Liver (tissue), 9 donors: Measurements from ENCODE around the gene NAV2. TPM values are rescaled to one million over a fixed set of nuclear protein-coding genes. Genes with fewer than 3 reads are reported as not detected.

Experiments
- DNase-seq: peaks from one replicate; pipeline ENCODE4 v3.0.0-alpha.2; 2017; ENCODE audit warnings: low spot score
- H3K27ac ChIP-seq, 2 donors: one replicate each; pipeline ENCODE4 v1.7.0; 2013; ENCODE audit warnings: inconsistent platforms in 2 of 2, low read length in 2 of 2, control low read depth in 1 of 2, low read depth in 1 of 2, mild to moderate bottlenecking in 1 of 2
- H3K27me3 ChIP-seq, 4 donors: one replicate each; pipeline versions ENCODE4 v1.6.1 to v1.7.0; 2013; ENCODE audit warnings: low read length in 3 of 4, inconsistent platforms in 1 of 4, mild to moderate bottlenecking in 1 of 4, moderate library complexity in 1 of 4; ENCODE audit not compliant: control insufficient read depth in 4 of 4, insufficient read depth in 4 of 4
- H3K36me3 ChIP-seq, 4 donors: one replicate each; pipeline versions ENCODE4 v1.6.1 to v1.7.0; 2013; ENCODE audit warnings: low read length in 3 of 4, mild to moderate bottlenecking in 3 of 4, low read depth in 1 of 4, moderate library complexity in 1 of 4; ENCODE audit not compliant: control insufficient read depth in 4 of 4, insufficient read depth in 3 of 4
- H3K4me1 ChIP-seq, 4 donors: one replicate each; pipeline versions ENCODE4 v1.6.1 to v1.7.0; 2013; ENCODE audit warnings: low read length in 3 of 4, mild to moderate bottlenecking in 3 of 4, moderate library complexity in 1 of 4; ENCODE audit not compliant: control insufficient read depth in 4 of 4, insufficient read depth in 4 of 4
- H3K4me3 ChIP-seq, 3 donors: one replicate each; pipeline versions ENCODE4 v1.6.1 to v1.7.0; 2013; ENCODE audit warnings: low read length in 3 of 3, control low read depth in 1 of 3, low read depth in 1 of 3, mild to moderate bottlenecking in 1 of 3
- H3K9ac ChIP-seq, 2 donors: one replicate each; pipeline ENCODE4 v1.7.0; 2013; ENCODE audit warnings: low read length in 2 of 2, mild to moderate bottlenecking in 2 of 2, moderate library complexity in 2 of 2, control low read depth in 1 of 2, low read depth in 1 of 2
- H3K9me3 ChIP-seq, 4 donors: one replicate each; pipeline versions ENCODE4 v1.6.1 to v1.7.0; 2013; ENCODE audit warnings: low read length in 3 of 4; ENCODE audit not compliant: control insufficient read depth in 4 of 4
- CTCF ChIP-seq: fragments of 150-350 bp; IDR thresholded peaks from 2 replicates; pipeline ENCODE4 v1.5.1; 2017; ENCODE audit warnings: improper control_type of control experiment, low read depth, low read length; ENCODE audit not compliant: missing input control
- FOXA1 ChIP-seq: IDR thresholded peaks from 2 replicates; pipeline ENCODE4 v1.6.1; 2016; ENCODE audit warnings: antibody characterized with exemption
- FOXA2 ChIP-seq: IDR thresholded peaks from 2 replicates; pipeline ENCODE4 v1.6.1; 2016; ENCODE audit warnings: antibody characterized with exemption
- HNF4G ChIP-seq: IDR thresholded peaks from 2 replicates; pipeline ENCODE4 v1.6.1; 2016; ENCODE audit warnings: antibody characterized with exemption
- JUND ChIP-seq, 2 donors: IDR thresholded peaks; 2 replicates each; pipeline ENCODE4 v1.6.1; 2016; ENCODE audit warnings: antibody characterized with exemption in 2 of 2
- NR2F2 ChIP-seq: IDR thresholded peaks from 2 replicates; pipeline ENCODE4 v1.6.1; 2016; ENCODE audit warnings: antibody characterized with exemption
- RAD21 ChIP-seq, 2 donors: IDR thresholded peaks; 2 replicates each; pipeline ENCODE4 v1.6.1; 2016; ENCODE audit warnings: antibody characterized with exemption in 2 of 2, mild to moderate bottlenecking in 2 of 2
- SP1 ChIP-seq: IDR thresholded peaks from 2 replicates; pipeline ENCODE4 v1.6.1; 2018; ENCODE audit warnings: antibody characterized with exemption, mild to moderate bottlenecking
- TAF1 ChIP-seq: conservative IDR thresholded peaks from 2 replicates; pipeline ENCODE4 v1.6.1; 2016; ENCODE audit warnings: antibody characterized with exemption, mild to moderate bottlenecking
- YY1 ChIP-seq: IDR thresholded peaks from 2 replicates; pipeline ENCODE4 v1.6.1; 2016; ENCODE audit warnings: antibody characterized with exemption, mild to moderate bottlenecking
- WGBS: extraction: QIAGEN DNeasy Blood & Tissue Kit; methylation state at CpG from one replicate; pipeline ENCODE4 v1.1.7; 2013; 5-methylcytosine and 5-hydroxymethylcytosine counted together
- polyA plus RNA-seq, 2 donors: library from polyadenylated mRNA; stranded (reverse) in 1 of 2; unstranded in 1 of 2; fragments of 200-250 nt in 1 of 2; fragments of >200 nt in 1 of 2; fragmentation: Nextera tagmentation in 1 of 2; extraction: Ambion mirVana in 1 of 2; gene quantifications; one replicate each; pipeline versions ENCODE4 v1.2.1 to v1.2.3, GENCODE V29; 2013 to 2015
- total RNA-seq, 2 donors: library from RNA; depleted of rRNA; stranded (reverse); fragments of >200 nt; gene quantifications; one replicate each; pipeline ENCODE4 v1.2.3, GENCODE V29; 2014
- TF ChIP-seq, protein P1 (sequence below): IDR thresholded peaks from 2 replicates; pipeline ENCODE4 v1.6.1; 2016; ENCODE audit warnings: antibody characterized with exemption, mild to moderate bottlenecking
- TF ChIP-seq, protein P2 (sequence below): IDR thresholded peaks from 2 replicates; pipeline ENCODE4 v1.6.1; 2016; ENCODE audit warnings: antibody characterized with exemption
- TF ChIP-seq, protein P3 (sequence below): IDR thresholded peaks from 2 replicates; pipeline ENCODE4 v1.6.1; 2016; ENCODE audit warnings: antibody characterized with exemption
- donor health status: healthy.
- donor health status: healthy.
- donor health status: healthy.
- donor health status: healthy.
- donor health status: healthy.

NAV2 gene
- total and polyA plus RNA-seq, 4 donors: 6.3 to 20.5 (median 11.6) TPM

- H3K27ac ChIP-seq: no peak overlapping the region
- H3K4me3 ChIP-seq: no peak overlapping the region
- WGBS: 90% methylated on average over 16 of the region's 16 CpGs
- no peaks in the 10 kb centered on the region for H3K27me3 ChIP-seq
- H3K9me3 ChIP-seq: no peaks in the 10 kb centered on the region
- TF ChIP-seq FOXA1 (no peak), JUND (IDR thresholded peaks at IDR 0.05) (no peak), FOXA2 (no peak), SP1 (no peak), TAF1 (no peak), YY1 (no peak), HNF4G (no peak)
- H3K36me3 ChIP-seq: peaks cover 2 to 16% (median 10%) of the 10 kb centered on the region in 4 donors
- H3K4me1 ChIP-seq: no peaks in the 10 kb centered on the region
- no peak overlapping the region for H3K9ac ChIP-seq
- DNase-seq: no peak
Observed at GRCh38 chr11:19879307-19880087, 166.9 kb downstream of the NAV2 start.

- no peak for DNase-seq
- Histone ChIP-seq H3K9ac (no peak overlapping the region), H3K36me3 (peaks cover 2 to 16% (median 10%) of the 10 kb centered on the region in 4 donors), H3K4me1 (no peaks in the 10 kb centered on the region), H3K27ac (no peak overlapping the region), H3K27me3 (no peaks in the 10 kb centered on the region), H3K4me3 (no peak overlapping the region), H3K9me3 (no peaks in the 10 kb centered on the region)
- TF ChIP-seq JUND (IDR thresholded peaks at IDR 0.05) (no peak), SP1 (no peak), FOXA1 (no peak), HNF4G (no peak), FOXA2 (no peak)
- TF ChIP-seq, protein P1, sequence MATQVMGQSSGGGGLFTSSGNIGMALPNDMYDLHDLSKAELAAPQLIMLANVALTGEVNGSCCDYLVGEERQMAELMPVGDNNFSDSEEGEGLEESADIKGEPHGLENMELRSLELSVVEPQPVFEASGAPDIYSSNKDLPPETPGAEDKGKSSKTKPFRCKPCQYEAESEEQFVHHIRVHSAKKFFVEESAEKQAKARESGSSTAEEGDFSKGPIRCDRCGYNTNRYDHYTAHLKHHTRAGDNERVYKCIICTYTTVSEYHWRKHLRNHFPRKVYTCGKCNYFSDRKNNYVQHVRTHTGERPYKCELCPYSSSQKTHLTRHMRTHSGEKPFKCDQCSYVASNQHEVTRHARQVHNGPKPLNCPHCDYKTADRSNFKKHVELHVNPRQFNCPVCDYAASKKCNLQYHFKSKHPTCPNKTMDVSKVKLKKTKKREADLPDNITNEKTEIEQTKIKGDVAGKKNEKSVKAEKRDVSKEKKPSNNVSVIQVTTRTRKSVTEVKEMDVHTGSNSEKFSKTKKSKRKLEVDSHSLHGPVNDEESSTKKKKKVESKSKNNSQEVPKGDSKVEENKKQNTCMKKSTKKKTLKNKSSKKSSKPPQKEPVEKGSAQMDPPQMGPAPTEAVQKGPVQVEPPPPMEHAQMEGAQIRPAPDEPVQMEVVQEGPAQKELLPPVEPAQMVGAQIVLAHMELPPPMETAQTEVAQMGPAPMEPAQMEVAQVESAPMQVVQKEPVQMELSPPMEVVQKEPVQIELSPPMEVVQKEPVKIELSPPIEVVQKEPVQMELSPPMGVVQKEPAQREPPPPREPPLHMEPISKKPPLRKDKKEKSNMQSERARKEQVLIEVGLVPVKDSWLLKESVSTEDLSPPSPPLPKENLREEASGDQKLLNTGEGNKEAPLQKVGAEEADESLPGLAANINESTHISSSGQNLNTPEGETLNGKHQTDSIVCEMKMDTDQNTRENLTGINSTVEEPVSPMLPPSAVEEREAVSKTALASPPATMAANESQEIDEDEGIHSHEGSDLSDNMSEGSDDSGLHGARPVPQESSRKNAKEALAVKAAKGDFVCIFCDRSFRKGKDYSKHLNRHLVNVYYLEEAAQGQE: no peak
- TF ChIP-seq, protein P2, sequence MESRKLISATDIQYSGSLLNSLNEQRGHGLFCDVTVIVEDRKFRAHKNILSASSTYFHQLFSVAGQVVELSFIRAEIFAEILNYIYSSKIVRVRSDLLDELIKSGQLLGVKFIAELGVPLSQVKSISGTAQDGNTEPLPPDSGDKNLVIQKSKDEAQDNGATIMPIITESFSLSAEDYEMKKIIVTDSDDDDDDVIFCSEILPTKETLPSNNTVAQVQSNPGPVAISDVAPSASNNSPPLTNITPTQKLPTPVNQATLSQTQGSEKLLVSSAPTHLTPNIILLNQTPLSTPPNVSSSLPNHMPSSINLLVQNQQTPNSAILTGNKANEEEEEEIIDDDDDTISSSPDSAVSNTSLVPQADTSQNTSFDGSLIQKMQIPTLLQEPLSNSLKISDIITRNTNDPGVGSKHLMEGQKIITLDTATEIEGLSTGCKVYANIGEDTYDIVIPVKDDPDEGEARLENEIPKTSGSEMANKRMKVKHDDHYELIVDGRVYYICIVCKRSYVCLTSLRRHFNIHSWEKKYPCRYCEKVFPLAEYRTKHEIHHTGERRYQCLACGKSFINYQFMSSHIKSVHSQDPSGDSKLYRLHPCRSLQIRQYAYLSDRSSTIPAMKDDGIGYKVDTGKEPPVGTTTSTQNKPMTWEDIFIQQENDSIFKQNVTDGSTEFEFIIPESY: no peak
Observed at GRCh38 chr11:19880088-19880345, 167.4 kb downstream of the NAV2 start.

- H3K36me3 ChIP-seq: peaks cover 2 to 16% (median 10%) of the 10 kb centered on the region in 4 donors
- H3K4me1 ChIP-seq: no peaks in the 10 kb centered on the region
- DNase-seq: no peak
- H3K4me3 ChIP-seq: no peak overlapping the region
- H3K27ac ChIP-seq: no peak overlapping the region
- H3K27me3 ChIP-seq: no peaks in the 10 kb centered on the region
- H3K9me3 ChIP-seq: no peaks in the 10 kb centered on the region
- no peak overlapping the region for H3K9ac ChIP-seq
- no peak for TF ChIP-seq HNF4G
- TF ChIP-seq, protein P2: no peak
- no peak for TF ChIP-seq RAD21 (IDR thresholded peaks at IDR 0.05)
- TF ChIP-seq, protein P3, sequence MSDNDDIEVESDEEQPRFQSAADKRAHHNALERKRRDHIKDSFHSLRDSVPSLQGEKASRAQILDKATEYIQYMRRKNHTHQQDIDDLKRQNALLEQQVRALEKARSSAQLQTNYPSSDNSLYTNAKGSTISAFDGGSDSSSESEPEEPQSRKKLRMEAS: no peak
- no peak for TF ChIP-seq JUND (IDR thresholded peaks at IDR 0.05)
- TF ChIP-seq SP1: no peak
- no peak for TF ChIP-seq CTCF
- TF ChIP-seq, protein P1: no peak
- TF ChIP-seq NR2F2: no peak
- no peak for TF ChIP-seq YY1
- no peak for TF ChIP-seq TAF1
Observed at GRCh38 chr11:19881177-19881576, 168.5 kb downstream of the NAV2 start.
